ENCODE results near the gene LRRC25. TPM values are rescaled to one million over a fixed set of nuclear protein-coding genes. Genes with fewer than 3 reads are reported as not detected.
"Not testable (repeated sequence)": the region's sequence is repeated elsewhere in the genome, so short reads cannot be mapped to it uniquely, and the experiment has no call there.

Gene LRRC25
- total RNA-seq, 1 donor from 2014 or later: 0.08 TPM

GRCh38 chr19:18388100-18388959, 9.1 kb downstream of the LRRC25 start:
- Histone ChIP-seq H3K36me3 (ENCODE audit: control insufficient read depth, insufficient read depth, low read length) (peaks cover 4% of the 10 kb centered on the region), H3K4me3 (ENCODE audit: low read depth, low read length) (peak overlapping the region; percentile 77), H3K27me3 (ENCODE audit: control insufficient read depth, insufficient read depth, low read length) (no peaks in the 10 kb centered on the region)
- TF ChIP-seq, protein P1, sequence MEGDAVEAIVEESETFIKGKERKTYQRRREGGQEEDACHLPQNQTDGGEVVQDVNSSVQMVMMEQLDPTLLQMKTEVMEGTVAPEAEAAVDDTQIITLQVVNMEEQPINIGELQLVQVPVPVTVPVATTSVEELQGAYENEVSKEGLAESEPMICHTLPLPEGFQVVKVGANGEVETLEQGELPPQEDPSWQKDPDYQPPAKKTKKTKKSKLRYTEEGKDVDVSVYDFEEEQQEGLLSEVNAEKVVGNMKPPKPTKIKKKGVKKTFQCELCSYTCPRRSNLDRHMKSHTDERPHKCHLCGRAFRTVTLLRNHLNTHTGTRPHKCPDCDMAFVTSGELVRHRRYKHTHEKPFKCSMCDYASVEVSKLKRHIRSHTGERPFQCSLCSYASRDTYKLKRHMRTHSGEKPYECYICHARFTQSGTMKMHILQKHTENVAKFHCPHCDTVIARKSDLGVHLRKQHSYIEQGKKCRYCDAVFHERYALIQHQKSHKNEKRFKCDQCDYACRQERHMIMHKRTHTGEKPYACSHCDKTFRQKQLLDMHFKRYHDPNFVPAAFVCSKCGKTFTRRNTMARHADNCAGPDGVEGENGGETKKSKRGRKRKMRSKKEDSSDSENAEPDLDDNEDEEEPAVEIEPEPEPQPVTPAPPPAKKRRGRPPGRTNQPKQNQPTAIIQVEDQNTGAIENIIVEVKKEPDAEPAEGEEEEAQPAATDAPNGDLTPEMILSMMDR (IDR thresholded peaks at IDR 0.05; ENCODE audit: insufficient read depth, low read length, poor library complexity, severe bottlenecking): peak; percentile 64
- no peak for DNase-seq (ENCODE audit: low read depth)

- Histone ChIP-seq H3K4me3 (ENCODE audit: low read depth, low read length) (peak overlapping the region; percentile 77), H3K36me3 (ENCODE audit: control insufficient read depth, insufficient read depth, low read length) (peaks cover 4% of the 10 kb centered on the region), H3K27me3 (ENCODE audit: control insufficient read depth, insufficient read depth, low read length) (no peaks in the 10 kb centered on the region)
- TF ChIP-seq, protein P1 (IDR thresholded peaks at IDR 0.05; ENCODE audit: insufficient read depth, low read length, poor library complexity, severe bottlenecking): no peak
- no peak for DNase-seq (ENCODE audit: low read depth)
These were observed 10.7 kb downstream of the LRRC25 start for GRCh38 chr19:18386543-18387271.

DNA sequence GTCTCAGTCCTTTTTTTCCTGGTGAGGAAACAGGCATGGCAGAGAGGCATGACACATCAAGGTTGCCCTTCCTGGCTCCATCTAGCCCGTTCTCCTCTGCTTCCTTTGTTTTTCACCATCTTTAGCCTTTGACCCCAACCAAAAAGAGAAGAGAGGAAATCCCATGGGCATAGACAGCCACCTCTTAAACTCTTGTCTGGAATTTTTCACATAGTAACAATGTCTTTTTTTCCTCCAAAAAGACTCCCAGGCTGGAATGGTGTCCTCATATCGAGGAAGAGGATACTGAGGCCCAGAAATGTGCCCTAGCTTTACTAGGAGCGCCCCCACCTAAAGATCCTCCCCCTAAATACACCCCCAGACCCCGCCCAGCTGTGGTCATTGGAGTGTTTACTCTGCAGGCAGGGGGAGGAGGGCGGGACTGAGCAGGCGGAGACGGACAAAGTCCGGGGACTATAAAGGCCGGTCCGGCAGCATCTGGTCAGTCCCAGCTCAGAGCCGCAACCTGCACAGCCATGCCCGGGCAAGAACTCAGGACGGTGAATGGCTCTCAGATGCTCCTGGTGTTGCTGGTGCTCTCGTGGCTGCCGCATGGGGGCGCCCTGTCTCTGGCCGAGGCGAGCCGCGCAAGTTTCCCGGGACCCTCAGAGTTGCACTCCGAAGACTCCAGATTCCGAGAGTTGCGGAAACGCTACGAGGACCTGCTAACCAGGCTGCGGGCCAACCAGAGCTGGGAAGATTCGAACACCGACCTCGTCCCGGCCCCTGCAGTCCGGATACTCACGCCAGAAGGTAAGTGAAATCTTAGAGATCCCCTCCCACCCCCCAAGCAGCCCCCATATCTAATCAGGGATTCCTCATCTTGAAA, 11.5 kb downstream of the LRRC25 start, which contains the start of gene GDF15:
TSS of gene GDF15 (plus strand) at position 484 of the 868 bp plus-strand sequence. CDS start at position 516, 32 bp downstream.
- no peak for DNase-seq (ENCODE audit: low read depth)

GRCh38 chr19:18385359-18385674, 12.1 kb downstream of the LRRC25 start:
- Histone ChIP-seq H3K27me3 (ENCODE audit: control insufficient read depth, insufficient read depth, low read length) (no peaks in the 10 kb centered on the region), H3K36me3 (ENCODE audit: control insufficient read depth, insufficient read depth, low read length) (peaks cover 4% of the 10 kb centered on the region), H3K4me3 (ENCODE audit: low read depth, low read length) (no peak overlapping the region)
- TF ChIP-seq, protein P1 (IDR thresholded peaks at IDR 0.05; ENCODE audit: insufficient read depth, low read length, poor library complexity, severe bottlenecking): no peak
- DNase-seq (ENCODE audit: low read depth): no peak

More for the DNA sequence above, 11.5 kb downstream of the LRRC25 start, which contains the start of gene GDF15:
- Histone ChIP-seq H3K4me3 (ENCODE audit: low read depth, low read length) (peak within 1 kb of the TSS; percentile 77), H3K27me3 (ENCODE audit: control insufficient read depth, insufficient read depth, low read length) (no peaks in the 10 kb centered on the region), H3K36me3 (ENCODE audit: control insufficient read depth, insufficient read depth, low read length) (peaks cover 4% of the 10 kb centered on the region)
- TF ChIP-seq, protein P1 (IDR thresholded peaks at IDR 0.05; ENCODE audit: insufficient read depth, low read length, poor library complexity, severe bottlenecking): peak; percentile 88

DNA sequence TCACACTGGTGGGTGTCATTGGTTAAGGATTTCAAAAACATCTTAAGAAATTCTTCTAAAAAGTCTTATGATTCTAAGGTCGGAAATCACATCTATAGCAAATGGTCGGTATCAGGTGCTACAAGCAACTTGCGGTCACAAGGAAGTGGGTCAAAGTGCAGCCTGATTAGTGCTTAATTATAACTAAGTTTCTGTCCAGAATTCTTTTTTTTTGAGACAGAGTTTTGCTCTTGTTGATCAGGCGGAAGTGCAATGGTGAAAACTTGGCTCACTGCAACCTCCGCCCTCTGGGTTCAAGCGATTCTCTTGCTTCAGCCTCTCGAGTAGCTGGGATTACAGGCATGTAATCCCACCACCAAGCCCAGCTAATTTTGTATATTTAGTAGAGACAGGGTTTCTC, 12.6 kb downstream of the LRRC25 start:
- no peak for DNase-seq (ENCODE audit: low read depth)
- Histone ChIP-seq H3K4me3 (ENCODE audit: low read depth, low read length) (no peak overlapping the region), H3K36me3 (ENCODE audit: control insufficient read depth, insufficient read depth, low read length) (peaks cover 4% of the 10 kb centered on the region), H3K27me3 (ENCODE audit: control insufficient read depth, insufficient read depth, low read length) (no peaks in the 10 kb centered on the region)
- TF ChIP-seq, protein P1 (IDR thresholded peaks at IDR 0.05; ENCODE audit: insufficient read depth, low read length, poor library complexity, severe bottlenecking): no peak

DNA sequence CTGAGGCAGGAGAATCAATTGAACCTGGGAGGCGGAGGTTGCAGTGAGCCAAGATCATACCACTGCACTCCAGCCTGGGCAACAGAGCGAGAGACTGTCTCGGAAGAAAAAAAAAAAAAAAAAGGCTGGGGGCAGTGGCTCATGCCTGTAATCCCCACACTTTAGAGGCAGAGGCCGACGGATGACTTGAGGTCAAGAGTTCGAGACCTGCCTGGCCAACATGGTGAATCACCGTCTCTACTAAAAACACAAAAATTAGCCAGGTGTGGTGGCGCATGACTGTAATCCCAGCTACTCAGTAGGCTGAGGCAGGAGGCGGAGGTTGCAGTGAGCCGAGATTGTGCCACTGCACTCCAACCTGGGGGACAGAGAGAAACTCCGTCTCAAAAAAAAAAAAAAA, 13.8 kb downstream of the LRRC25 start:
- not testable (repeated sequence) for H3K36me3 ChIP-seq (ENCODE audit: control insufficient read depth, insufficient read depth, low read length); DNase-seq (ENCODE audit: low read depth); H3K27me3 ChIP-seq (ENCODE audit: control insufficient read depth, insufficient read depth, low read length); H3K4me3 ChIP-seq (ENCODE audit: low read depth, low read length)

All from kidney epithelial cell (primary cell).